Epithelial cell of proximal tubule (primary cell): ENCODE measurements around the gene DYSF. TPM values are rescaled to one million over a fixed set of nuclear protein-coding genes. Genes with fewer than 3 reads are reported as not detected.

Experiments
- DNase-seq: peaks from one replicate; pipeline ENCODE4 v3.0.0-alpha.2; 2011; ENCODE audit warnings: low read depth
- H3K4me3 ChIP-seq: 2 replicates; pipeline ENCODE4 v1.5.1; 2011; ENCODE audit warnings: low read depth, mild to moderate bottlenecking, low read length
- total RNA-seq: library from RNA; depleted of rRNA; stranded (reverse); fragments of >200 nt; gene quantifications from 2 replicates; pipeline ENCODE4 v1.2.3, GENCODE V29; 2015
- TF ChIP-seq, protein P1 (sequence below): conservative IDR thresholded peaks from 2 replicates; pipeline ENCODE4 v1.5.1; 2012; ENCODE audit warnings: low read depth, mild to moderate bottlenecking, low read length

Gene DYSF
- total RNA-seq, 1 donor from 2014 or later, result 6.3 TPM

GRCh38 chr2:71451705-71452104, 1.7 kb upstream of the DYSF start:
- no peak overlapping the region for H3K4me3 ChIP-seq
- TF ChIP-seq, protein P1, sequence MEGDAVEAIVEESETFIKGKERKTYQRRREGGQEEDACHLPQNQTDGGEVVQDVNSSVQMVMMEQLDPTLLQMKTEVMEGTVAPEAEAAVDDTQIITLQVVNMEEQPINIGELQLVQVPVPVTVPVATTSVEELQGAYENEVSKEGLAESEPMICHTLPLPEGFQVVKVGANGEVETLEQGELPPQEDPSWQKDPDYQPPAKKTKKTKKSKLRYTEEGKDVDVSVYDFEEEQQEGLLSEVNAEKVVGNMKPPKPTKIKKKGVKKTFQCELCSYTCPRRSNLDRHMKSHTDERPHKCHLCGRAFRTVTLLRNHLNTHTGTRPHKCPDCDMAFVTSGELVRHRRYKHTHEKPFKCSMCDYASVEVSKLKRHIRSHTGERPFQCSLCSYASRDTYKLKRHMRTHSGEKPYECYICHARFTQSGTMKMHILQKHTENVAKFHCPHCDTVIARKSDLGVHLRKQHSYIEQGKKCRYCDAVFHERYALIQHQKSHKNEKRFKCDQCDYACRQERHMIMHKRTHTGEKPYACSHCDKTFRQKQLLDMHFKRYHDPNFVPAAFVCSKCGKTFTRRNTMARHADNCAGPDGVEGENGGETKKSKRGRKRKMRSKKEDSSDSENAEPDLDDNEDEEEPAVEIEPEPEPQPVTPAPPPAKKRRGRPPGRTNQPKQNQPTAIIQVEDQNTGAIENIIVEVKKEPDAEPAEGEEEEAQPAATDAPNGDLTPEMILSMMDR, result no peak

GRCh38 chr2:71452565-71452964, 796 bp upstream of the DYSF start:
- DNase-seq, result no peak
- no peak overlapping the region for H3K4me3 ChIP-seq
- TF ChIP-seq, protein P1, result peak; percentile 29

More at GRCh38 chr2:71451705-71452104, 1.7 kb upstream of the DYSF start:
- no peak for DNase-seq

DNA sequence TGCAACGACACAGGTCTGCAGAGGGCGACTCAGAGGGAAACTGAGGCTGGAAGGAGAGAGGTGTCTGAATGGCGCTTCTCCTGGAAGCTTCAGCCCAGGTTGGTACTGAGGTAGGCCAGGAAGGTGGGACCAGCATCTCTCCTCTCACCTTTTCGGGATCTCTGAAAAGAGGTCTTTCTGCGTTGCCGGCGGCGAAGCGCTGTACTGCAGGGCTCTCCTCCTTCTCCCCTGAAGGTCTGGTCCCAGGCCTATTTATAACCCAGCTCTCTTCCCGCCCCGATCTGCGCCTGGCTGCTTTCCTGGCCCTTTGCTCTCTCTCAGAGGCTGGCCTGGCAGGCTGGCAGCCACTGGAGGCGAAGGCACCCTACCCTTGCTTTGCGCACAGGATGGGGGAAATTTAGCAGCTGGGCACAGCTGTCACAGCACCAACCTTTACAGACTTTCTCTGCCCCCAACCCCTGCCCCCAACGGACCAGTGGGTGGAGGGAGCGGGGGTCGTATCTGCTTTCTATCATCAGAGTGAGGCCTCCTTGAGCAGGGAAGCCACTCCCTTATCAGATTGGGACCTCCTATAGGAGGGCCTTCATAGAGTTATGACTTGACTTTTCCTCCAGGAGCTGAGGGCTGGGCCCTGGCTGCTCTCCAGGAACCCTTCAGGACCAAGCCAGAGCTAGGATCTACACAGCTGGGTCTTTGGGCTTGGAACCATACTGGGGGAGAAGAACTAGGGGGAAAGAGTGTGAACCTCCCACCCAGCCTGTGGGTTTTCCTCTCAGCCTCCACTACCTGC, 1.1 kb downstream of the DYSF start:
- H3K4me3 ChIP-seq, result peak overlapping the region; percentile 58
- DNase-seq, result no peak
- TF ChIP-seq, protein P1, result no peak

GRCh38 chr2:71455011-71455740, 1.8 kb downstream of the DYSF start:
- DNase-seq, result no peak
- TF ChIP-seq, protein P1, result no peak

DNA sequence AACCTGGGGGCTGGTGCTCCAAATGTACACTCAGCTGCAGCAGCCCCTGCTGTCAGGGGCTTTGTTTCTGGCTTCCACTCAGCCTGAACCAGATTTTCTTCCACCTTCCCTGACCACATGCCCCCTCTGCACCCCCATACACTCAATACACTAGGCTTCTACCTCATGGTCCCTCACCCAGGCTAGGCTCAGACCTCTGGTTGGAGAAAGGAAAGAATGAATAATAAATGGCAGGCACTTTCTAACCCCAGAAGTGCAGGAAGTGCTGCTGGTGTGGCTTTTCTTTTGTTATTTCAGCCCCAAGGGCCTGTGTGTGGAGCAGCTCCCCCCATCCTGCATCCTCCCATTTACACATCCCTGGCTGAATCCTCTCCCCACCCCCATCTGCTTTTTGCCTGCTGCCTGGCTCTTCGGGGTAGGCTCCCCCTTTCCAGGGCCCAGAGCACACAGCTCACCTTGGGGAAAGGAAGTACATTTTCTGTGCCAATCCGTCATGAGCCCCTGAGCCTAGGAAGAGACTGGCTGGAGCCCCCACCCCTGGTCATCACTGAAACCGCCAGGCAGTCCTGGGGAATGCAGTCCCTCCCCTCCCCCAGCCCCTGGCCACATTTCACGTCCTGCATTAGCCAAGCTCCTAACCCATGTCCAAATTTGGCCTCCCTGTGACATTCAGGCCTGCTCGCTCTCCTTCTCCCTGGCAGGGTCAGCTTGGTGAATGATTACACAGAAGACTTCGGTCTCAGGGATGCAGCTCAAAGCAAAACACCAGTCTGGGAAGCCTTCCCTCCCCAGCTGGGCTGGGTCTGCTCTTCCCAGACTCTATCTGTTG, 2.6 kb downstream of the DYSF start:
- no peak for DNase-seq
- H3K4me3 ChIP-seq, result no peak overlapping the region
- TF ChIP-seq, protein P1, result no peak

More at GRCh38 chr2:71455011-71455740, 1.8 kb downstream of the DYSF start:
- no peak overlapping the region for H3K4me3 ChIP-seq

DNA sequence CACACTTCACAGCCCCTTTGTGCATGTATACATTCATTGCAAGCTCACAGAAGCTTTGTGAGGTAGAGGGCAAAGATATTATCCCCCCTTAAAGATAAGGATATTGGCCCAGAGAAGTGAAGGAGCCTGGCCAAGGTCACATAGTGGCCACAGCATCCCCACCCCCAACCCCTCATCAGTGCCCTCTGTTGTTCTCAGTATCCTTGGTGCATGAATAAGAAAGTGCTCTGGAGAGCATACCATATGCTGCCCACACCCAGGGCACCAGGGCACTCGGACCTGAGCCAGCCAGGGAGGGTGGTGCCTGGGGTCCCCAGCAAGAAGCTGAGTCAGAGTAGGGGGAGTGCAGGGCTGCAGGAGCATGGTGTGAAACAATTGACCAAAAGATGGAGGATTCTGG, 3.3 kb downstream of the DYSF start:
- no peak for DNase-seq
- H3K4me3 ChIP-seq, result no peak overlapping the region
- TF ChIP-seq, protein P1, result no peak
